Lung (tissue), 12 donors: ENCODE data around the gene TMEM245. TPM values are rescaled to one million over a fixed set of nuclear protein-coding genes. Genes with fewer than 3 reads are reported as not detected.

Experiments used
- ATAC-seq: fragments of 200-7000 bp; cut with Tn5 transposase; one replicate; pipeline ENCODE4 v1.9.1; 2020; ENCODE audit warnings: moderate number of reproducible peaks; ENCODE audit not compliant: insufficient read depth, low FRiP score
- DNase-seq, 3 donors: peaks; one replicate each; pipeline ENCODE4 v3.0.0-alpha.2; 2013 to 2017
- H3K27ac ChIP-seq, 2 donors: one replicate each; pipeline ENCODE4 v1.5.1; 2013; ENCODE audit warnings: mild to moderate bottlenecking in 2 of 2, moderate library complexity in 2 of 2, control low read depth in 1 of 2, inconsistent platforms in 1 of 2, low read depth in 1 of 2, low read length in 1 of 2
- H3K27me3 ChIP-seq, 3 donors: one replicate each; pipeline ENCODE4 v1.5.1; 2013; ENCODE audit warnings: low read length in 2 of 3; ENCODE audit not compliant: control insufficient read depth in 3 of 3, insufficient read depth in 3 of 3
- H3K36me3 ChIP-seq, 4 donors: one replicate each; pipeline ENCODE4 v1.5.1; 2013; ENCODE audit warnings: low read length in 4 of 4, mild to moderate bottlenecking in 1 of 4, moderate library complexity in 1 of 4; ENCODE audit not compliant: control insufficient read depth in 4 of 4, insufficient read depth in 4 of 4
- H3K4me1 ChIP-seq, 5 donors: one replicate each; pipeline ENCODE4 v1.5.1; 2013; ENCODE audit warnings: low read length in 5 of 5, mild to moderate bottlenecking in 2 of 5, moderate library complexity in 1 of 5; ENCODE audit not compliant: control insufficient read depth in 5 of 5, insufficient read depth in 5 of 5
- H3K4me3 ChIP-seq: one replicate; pipeline ENCODE4 v1.5.1; 2013; ENCODE audit warnings: mild to moderate bottlenecking, control low read depth, moderate library complexity
- H3K9ac ChIP-seq, 2 donors: one replicate each; pipeline ENCODE4 v1.5.1; 2013; ENCODE audit warnings: low read length in 2 of 2, control low read depth in 1 of 2; ENCODE audit not compliant: insufficient read depth in 1 of 2
- H3K9me3 ChIP-seq, 4 donors: one replicate each; pipeline ENCODE4 v1.5.1; 2013; ENCODE audit warnings: low read length in 3 of 4, mild to moderate bottlenecking in 1 of 4, moderate library complexity in 1 of 4; ENCODE audit not compliant: control insufficient read depth in 4 of 4, insufficient read depth in 3 of 4
- WGBS, 2 donors: extraction: QIAGEN DNeasy Blood & Tissue Kit; methylation state at CpG; one replicate each; pipeline ENCODE4 v1.1.7; 2013; 5-methylcytosine and 5-hydroxymethylcytosine counted together
- polyA plus RNA-seq, 2 donors: library from polyadenylated mRNA; stranded (reverse); fragments of 200-250 nt; gene quantifications; one replicate each; pipeline ENCODE4 v1.2.1, GENCODE V29; 2013
- total RNA-seq, 2 donors: library from RNA; depleted of rRNA in 1 of 2; stranded (reverse); fragments of >200 nt in 1 of 2; gene quantifications; one replicate each; pipeline ENCODE4 v1.2.1, GENCODE V29; 2014 to 2021
- TF ChIP-seq, protein P1 (sequence below): IDR thresholded peaks from 2 replicates; pipeline ENCODE4 v1.5.1; 2012; ENCODE audit warnings: mild to moderate bottlenecking; ENCODE audit errors: control extremely low read depth, extremely low read depth
- donor health status: control.
- donor health status: control.
- donor health status: Bipolar disorder and iron deficiency.
- donor health status: healthy.
- donor health status: DM: yes; HTN: yes; CAD: no.

Gene TMEM245
- total and polyA plus RNA-seq, 4 donors = 15.0 to 137 (median 42.0) TPM

DNA sequence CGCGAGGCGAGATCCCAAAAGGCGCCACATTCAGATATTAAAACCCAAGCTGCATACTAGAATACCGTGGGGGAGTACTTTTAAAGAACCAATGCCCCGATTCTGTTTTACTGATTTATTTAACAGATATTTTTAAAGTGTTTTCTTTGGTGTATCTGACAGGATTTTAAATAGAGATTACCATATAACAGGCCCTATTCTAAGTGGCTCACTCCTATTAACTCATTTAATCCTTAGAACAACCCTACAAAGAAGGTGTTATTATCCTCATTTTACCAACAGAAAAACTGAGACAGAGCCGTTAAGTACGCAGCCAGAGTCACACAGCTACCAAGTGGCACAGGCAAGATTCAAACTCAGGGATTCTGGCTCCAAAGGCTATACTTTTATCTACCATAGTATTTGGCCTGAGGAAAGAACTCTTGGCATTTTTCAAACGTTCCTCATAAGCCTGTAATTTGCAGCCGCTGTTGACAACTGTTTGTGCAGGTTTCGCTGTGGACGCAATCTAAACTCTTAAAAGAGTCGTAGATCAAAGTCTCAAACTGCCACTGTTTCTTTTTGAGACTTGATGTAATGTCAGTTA is 550 bp upstream of the TMEM245 start:
- no peak overlapping the region for H3K4me3 ChIP-seq
- WGBS, 2 donors = 32 to 39% methylated on average over 13 of the region's 13 CpGs
- peaks cover 8 to 26% (median 14%) of the 10 kb centered on the region in 5 donors for H3K4me1 ChIP-seq

DNA sequence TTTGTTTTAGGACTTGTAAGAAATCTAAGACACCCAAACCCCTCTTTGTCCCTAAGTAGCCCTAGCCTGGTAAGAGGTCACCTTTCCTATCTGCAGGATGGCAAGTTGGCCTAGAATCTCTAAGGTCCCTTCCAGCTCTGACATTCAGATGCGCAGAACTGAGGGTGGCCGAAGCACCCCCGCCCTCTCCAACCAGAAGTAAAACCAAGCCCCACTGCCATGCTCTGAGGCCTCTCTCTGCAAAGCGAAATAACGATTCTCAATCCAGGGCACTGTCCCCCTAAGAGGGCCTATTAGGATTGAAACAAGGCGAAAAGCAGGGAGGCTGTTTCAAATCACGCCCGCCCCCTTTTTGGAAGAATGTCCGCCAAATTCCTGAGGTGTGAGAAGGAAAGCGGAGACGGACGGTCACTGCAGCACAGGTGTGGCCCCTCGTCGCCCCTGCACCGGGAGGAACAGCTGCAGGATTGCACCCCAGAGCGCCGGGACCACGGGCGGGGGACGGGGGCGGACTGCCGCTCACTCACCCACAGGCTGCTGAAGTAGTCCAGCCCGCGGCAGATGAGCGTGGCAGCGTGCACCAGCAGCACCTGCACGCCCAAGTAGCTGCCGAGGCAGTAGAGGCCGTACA is 824 bp downstream of the TMEM245 start:
- H3K27me3 ChIP-seq = no peaks in the 10 kb centered on the region
- H3K36me3 ChIP-seq = peaks cover 0 to 5% (median 2%) of the 10 kb centered on the region in 4 donors
- 1 to 2% methylated on average over 27 to 29 of the region's 29 CpGs for WGBS, 2 donors
- TF ChIP-seq, protein P1, sequence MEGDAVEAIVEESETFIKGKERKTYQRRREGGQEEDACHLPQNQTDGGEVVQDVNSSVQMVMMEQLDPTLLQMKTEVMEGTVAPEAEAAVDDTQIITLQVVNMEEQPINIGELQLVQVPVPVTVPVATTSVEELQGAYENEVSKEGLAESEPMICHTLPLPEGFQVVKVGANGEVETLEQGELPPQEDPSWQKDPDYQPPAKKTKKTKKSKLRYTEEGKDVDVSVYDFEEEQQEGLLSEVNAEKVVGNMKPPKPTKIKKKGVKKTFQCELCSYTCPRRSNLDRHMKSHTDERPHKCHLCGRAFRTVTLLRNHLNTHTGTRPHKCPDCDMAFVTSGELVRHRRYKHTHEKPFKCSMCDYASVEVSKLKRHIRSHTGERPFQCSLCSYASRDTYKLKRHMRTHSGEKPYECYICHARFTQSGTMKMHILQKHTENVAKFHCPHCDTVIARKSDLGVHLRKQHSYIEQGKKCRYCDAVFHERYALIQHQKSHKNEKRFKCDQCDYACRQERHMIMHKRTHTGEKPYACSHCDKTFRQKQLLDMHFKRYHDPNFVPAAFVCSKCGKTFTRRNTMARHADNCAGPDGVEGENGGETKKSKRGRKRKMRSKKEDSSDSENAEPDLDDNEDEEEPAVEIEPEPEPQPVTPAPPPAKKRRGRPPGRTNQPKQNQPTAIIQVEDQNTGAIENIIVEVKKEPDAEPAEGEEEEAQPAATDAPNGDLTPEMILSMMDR = no peak
- DNase-seq = peak in 1 of 3 donors; percentile 23
- ATAC-seq = no peak
- peak overlapping the region; percentile 40 to 72 for H3K9ac ChIP-seq
- peak overlapping the region; percentile 92 for H3K4me3 ChIP-seq
- H3K9me3 ChIP-seq = no peaks in the 10 kb centered on the region
- peaks cover 8 to 29% (median 16%) of the 10 kb centered on the region in 5 donors for H3K4me1 ChIP-seq
- peak overlapping the region; percentile 95 to 96 for H3K27ac ChIP-seq

More for the DNA sequence above, 550 bp upstream of the TMEM245 start:
- no peak for ATAC-seq
- Histone ChIP-seq H3K36me3 (peaks cover 0 to 5% (median 2%) of the 10 kb centered on the region in 4 donors), H3K27me3 (no peaks in the 10 kb centered on the region), H3K9me3 (no peaks in the 10 kb centered on the region), H3K27ac (no peak overlapping the region), H3K9ac (peak overlapping the region in 1 of 2 donors; percentile 42)
- DNase-seq = no peak
- TF ChIP-seq, protein P1 = no peak

DNA sequence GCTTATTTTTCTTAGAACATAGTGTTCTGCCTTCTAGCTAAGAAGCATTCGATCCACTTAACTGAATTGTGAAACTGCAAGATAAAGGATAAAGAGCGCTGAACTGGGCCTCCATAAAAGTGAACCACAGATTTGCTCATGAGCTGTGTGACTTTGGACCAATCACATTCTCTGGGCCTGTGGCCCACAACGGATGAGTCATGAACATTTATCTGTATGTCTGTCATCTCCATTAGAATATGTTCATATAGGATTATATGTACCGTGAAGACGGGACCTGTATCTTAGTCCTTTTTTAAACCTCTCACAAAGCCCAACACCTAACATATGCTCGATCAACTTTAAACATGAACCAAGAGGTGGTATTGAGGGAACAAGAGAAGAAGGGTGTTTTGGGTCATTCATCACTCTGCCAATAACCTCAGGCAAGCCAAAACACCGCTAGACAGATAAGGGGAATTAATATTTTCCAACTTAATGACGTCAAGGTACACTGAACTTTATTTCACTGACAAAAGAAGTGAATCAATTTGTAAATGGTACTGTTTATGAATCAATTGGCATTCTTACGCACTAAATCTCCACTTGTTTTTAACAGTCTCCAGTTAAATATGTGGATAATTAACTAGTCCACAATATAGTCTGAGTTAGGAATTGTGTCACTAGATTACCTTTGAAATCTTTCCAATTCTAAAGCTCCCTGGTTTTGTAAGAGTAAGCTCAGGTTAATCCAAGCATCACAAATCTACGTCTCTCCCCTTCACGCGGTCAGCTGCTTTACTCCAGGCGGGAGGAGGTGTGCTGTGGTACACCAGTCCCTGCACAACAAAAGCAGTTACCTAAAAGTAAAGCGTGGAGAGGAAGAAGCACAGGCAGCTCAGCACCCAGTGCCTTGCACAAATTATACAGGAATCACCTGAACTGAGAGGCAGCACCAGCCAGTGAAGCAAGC is 1.6 kb downstream of the TMEM245 start:
- WGBS, 2 donors = 28 to 57% methylated on average over 14 of the region's 14 CpGs
- H3K27ac ChIP-seq = peak overlapping the region; percentile 95 to 96

More for the DNA sequence above, 1.6 kb downstream of the TMEM245 start:
- Histone ChIP-seq H3K36me3 (peaks cover 0 to 5% (median 2%) of the 10 kb centered on the region in 4 donors), H3K9me3 (no peaks in the 10 kb centered on the region), H3K27me3 (no peaks in the 10 kb centered on the region), H3K4me1 (peaks cover 8 to 32% (median 18%) of the 10 kb centered on the region in 5 donors), H3K4me3 (peak overlapping the region; percentile 92), H3K9ac (peak overlapping the region; percentile 40 to 72)
- ATAC-seq = no peak
- TF ChIP-seq, protein P1 = no peak
- DNase-seq = no peak
